Adipocyte (in vitro differentiated cells): ENCODE data around the gene DAB1.

Experiments used
- DNase-seq: peaks from one replicate; pipeline ENCODE4 v3.0.0-alpha.2; 2015; ENCODE audit warnings: low read depth
- H3K27me3 ChIP-seq: replicated peaks from 2 replicates; pipeline ENCODE4 v1.7.0; 2013; ENCODE audit warnings: mild to moderate bottlenecking, low read length, moderate library complexity; ENCODE audit not compliant: control insufficient read depth, insufficient read depth
- H3K36me3 ChIP-seq: 2 replicates; pipeline ENCODE4 v1.7.0; 2013; ENCODE audit warnings: low read length, mild to moderate bottlenecking, moderate library complexity; ENCODE audit not compliant: control insufficient read depth, insufficient read depth, severe bottlenecking
- H3K4me1 ChIP-seq: 2 replicates; pipeline ENCODE4 v1.7.0; 2013; ENCODE audit warnings: mild to moderate bottlenecking, low read length, moderate library complexity; ENCODE audit not compliant: control insufficient read depth, insufficient read depth
- H3K4me3 ChIP-seq: 2 replicates; pipeline ENCODE4 v1.7.0; 2013; ENCODE audit warnings: mild to moderate bottlenecking, low read length, moderate library complexity
- H3K9ac ChIP-seq: 2 replicates; pipeline ENCODE4 v1.7.0; 2013; ENCODE audit warnings: mild to moderate bottlenecking, low read length, moderate library complexity
- H3K9me3 ChIP-seq: 2 replicates; pipeline ENCODE4 v1.7.0; 2013; ENCODE audit warnings: mild to moderate bottlenecking, low read length, moderate library complexity; ENCODE audit not compliant: control insufficient read depth

The DAB1 gene

DNA sequence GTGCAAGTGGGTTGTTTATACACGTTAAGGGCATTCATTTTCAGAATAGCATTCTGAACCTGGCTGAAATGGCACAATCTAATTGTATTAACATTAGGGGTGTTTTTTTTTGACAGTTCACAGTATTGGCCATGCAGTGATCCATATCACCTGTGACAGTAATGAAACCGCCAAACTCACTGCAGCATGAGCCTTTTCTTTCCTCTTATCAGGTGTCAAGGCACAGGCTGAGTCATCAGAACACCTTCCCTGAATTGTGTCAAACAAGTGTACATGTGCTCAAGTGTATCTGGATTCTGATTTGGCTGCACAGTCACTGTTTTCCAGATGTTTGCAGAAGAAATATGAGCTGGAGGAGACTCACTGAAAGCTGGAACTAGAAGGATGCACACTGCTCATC, 410.3 kb downstream of the DAB1 start:
- no peaks in the 10 kb centered on the region for H3K4me1 ChIP-seq
- no peak for DNase-seq

DNA sequence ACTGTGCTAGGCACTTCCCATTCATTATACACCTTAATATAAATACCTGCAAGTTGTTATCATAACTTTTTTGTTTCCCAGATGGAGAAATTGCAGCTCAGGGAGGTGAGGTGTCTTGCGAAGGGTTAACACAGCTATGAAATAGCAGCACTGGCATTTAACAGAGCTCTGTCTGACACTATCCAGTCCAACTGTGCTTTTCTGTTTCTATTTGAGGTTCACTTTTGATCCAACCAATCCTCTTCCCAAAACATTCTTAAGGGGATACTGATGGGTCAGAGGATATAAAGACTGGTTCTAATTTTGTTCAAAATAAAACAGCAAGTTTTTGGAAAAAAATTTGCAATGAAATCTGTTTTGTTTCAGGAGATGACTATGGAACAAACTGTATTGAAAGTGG, 411.5 kb downstream of the DAB1 start:
- no peaks in the 10 kb centered on the region for H3K27me3 ChIP-seq
- no peak overlapping the region for H3K4me3 ChIP-seq
- DNase-seq, result no peak
- H3K9me3 ChIP-seq, result no peaks in the 10 kb centered on the region
- no peak overlapping the region for H3K9ac ChIP-seq
- peaks cover 4% of the 10 kb centered on the region for H3K4me1 ChIP-seq
- H3K36me3 ChIP-seq, result no peaks in the 10 kb centered on the region

More for the DNA sequence above, 410.3 kb downstream of the DAB1 start:
- H3K9me3 ChIP-seq, result no peaks in the 10 kb centered on the region
- no peak overlapping the region for H3K9ac ChIP-seq
- no peaks in the 10 kb centered on the region for H3K27me3 ChIP-seq
- no peak overlapping the region for H3K4me3 ChIP-seq
- H3K36me3 ChIP-seq, result no peaks in the 10 kb centered on the region

DNA sequence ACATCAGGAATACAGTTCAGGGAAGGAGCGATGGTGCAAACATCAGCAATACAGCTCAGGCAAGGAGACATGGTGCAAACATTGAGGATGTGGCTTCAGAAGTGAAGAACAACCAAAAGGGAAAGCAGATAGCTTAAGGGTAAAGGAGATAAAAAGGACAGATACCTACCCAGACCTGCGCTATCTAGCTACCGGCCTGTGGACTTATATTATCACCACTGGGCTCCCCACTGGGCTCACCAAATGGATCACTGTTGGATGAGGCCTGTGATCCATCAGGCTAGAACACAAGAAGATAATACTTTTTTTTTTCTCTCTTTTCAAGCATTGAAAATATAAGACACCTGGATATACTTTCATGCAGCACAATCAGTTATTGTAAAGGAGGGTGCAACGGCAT, 413.3 kb downstream of the DAB1 start:
- Histone ChIP-seq H3K9ac (no peak overlapping the region), H3K4me1 (peaks cover 4% of the 10 kb centered on the region), H3K9me3 (no peaks in the 10 kb centered on the region), H3K36me3 (no peaks in the 10 kb centered on the region), H3K4me3 (no peak overlapping the region), H3K27me3 (no peaks in the 10 kb centered on the region)
- no peak for DNase-seq

DNA sequence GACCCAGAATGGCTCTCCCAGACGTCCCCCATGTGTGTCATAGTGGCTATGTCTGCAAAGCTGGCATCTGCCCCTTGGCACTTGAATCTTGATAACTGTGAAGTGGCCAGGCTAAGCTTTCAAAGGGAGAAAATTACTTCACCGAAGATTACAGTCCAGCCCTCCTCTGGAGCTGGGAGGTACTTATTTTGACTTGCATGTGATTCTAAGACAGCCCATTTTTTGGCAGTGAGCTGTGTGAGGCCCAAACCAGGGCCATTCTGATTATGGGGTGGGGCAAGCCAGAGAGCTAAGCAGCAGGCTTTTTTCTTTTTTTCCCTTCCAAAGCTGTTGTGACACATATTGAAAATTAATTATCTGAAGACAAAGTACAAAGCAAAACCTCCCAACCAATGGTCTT, 415.9 kb downstream of the DAB1 start:
- Histone ChIP-seq H3K9ac (no peak overlapping the region), H3K36me3 (no peaks in the 10 kb centered on the region), H3K4me3 (no peak overlapping the region), H3K9me3 (no peaks in the 10 kb centered on the region), H3K27me3 (no peaks in the 10 kb centered on the region), H3K4me1 (peaks cover 15% of the 10 kb centered on the region)
- DNase-seq, result peak; percentile 10

DNA sequence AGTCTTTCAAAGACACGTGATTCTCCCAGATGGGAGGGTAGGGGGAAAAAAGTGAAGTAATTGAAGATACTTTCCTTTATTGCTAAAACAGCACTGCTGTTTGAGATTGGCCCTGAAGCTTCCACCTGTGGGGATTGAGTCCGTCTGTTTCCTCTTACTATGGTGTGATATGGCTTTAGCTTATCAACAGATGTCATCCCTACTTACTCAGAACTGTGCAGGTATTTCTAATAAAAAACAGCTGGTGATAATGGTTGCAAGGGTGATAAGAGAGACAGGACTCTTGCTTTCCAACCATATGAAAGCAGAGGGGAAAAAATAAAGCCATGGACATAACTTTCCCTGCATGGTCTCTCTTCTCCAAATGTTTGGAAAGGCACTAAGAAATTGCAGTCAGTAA, 416.4 kb downstream of the DAB1 start:
- Histone ChIP-seq H3K36me3 (no peaks in the 10 kb centered on the region), H3K4me3 (no peak overlapping the region), H3K9me3 (no peaks in the 10 kb centered on the region), H3K9ac (no peak overlapping the region), H3K4me1 (peaks cover 17% of the 10 kb centered on the region), H3K27me3 (no peaks in the 10 kb centered on the region)
- DNase-seq, result no peak

DNA sequence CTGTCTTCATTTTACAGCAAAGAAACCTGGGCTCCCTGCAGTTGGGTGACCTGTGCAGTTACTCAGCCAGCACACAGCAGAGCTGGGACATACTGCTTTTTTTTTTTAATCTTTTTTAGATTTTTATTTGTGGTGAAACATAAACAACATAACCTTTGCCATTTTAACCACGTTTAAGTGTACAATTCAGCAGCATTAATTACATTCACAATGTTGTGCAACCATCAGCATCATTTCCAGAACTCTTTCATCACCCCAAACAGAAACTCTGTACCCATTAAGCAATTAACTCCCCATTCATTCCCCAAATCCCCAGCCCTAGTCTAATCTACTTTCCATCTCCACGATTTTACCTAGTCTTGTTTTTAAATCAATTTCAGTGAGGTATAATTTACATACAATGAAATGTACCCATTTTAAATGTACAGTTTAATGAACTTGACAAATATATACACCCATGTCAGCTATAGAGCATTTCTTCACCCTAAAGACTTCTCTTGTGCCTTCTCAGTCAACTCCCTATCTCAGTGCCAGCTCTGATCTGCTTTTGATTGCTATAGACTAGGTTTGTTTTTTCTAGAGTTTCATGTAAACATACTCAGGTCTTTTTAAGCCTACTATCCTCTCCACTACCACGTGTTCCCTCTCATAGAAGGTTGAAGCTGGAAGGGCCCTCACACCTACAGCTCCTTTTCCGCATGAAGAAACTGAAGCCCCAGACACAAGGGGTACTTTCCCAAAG, 420.3 kb downstream of the DAB1 start:
- no peaks in the 10 kb centered on the region for H3K9me3 ChIP-seq
- H3K27me3 ChIP-seq, result no peaks in the 10 kb centered on the region
- no peaks in the 10 kb centered on the region for H3K36me3 ChIP-seq
- DNase-seq, result peak; percentile 14
- H3K9ac ChIP-seq, result no peak overlapping the region
- H3K4me3 ChIP-seq, result no peak overlapping the region
- peaks cover 17% of the 10 kb centered on the region for H3K4me1 ChIP-seq

DNA sequence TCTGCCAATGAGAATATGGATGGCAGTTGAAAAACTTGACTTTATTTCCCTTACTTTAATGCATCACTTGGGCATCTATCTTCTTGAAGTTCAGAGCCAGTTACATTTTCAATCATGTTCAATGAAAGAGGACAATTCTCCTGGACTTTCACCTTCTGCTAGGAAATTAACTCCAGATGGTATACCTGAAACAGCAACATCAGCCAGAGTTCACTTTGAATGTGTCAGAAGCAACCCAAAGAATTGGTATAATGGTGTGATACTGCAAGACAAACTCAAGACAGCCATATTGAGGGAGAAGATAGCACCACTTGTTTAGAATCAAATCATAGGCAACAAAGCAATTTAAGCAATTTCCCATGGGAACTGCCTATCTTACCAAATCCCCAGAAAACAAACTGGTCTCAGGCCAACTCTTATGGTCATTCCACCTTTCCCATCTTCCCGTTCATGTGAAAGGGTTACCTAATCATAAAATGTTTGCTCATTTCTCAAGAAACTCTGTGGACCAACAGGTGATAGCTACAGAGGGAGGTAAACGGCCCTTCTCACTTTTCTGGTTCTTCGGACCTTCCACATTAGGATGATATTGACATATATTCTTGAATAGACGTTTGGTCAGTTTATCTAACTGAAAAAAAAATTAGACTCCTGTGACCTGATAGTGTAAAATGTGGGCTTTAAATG, 428.3 kb downstream of the DAB1 start:
- Histone ChIP-seq H3K9ac (no peak overlapping the region), H3K4me1 (no peaks in the 10 kb centered on the region), H3K27me3 (no peaks in the 10 kb centered on the region), H3K9me3 (no peaks in the 10 kb centered on the region), H3K36me3 (no peaks in the 10 kb centered on the region), H3K4me3 (no peak overlapping the region)
- DNase-seq, result no peak

DNA sequence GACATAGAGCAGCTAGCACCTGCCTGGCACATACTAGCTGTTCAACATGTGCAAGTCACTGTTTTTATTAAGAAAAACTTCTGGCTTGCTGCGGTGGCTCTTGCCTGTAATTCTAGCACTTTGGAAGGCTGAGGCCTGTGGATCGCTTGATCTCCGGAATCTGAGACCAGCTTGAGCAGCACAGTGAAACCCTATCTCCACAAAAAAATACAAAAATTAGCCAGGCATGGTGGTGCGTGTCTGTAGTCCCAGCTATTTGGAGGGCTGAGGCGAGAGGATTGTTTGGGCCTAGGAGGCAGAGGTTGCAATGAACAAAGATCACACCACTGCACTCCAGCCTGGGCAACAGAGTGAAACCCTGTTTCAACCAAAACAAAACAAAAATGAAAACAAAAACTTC, 430.4 kb downstream of the DAB1 start:
- H3K4me1 ChIP-seq, result no peaks in the 10 kb centered on the region
- H3K36me3 ChIP-seq, result no peaks in the 10 kb centered on the region
- DNase-seq, result no peak
- no peak overlapping the region for H3K9ac ChIP-seq
- no peaks in the 10 kb centered on the region for H3K9me3 ChIP-seq
- no peaks in the 10 kb centered on the region for H3K27me3 ChIP-seq
- H3K4me3 ChIP-seq, result no peak overlapping the region

DNA sequence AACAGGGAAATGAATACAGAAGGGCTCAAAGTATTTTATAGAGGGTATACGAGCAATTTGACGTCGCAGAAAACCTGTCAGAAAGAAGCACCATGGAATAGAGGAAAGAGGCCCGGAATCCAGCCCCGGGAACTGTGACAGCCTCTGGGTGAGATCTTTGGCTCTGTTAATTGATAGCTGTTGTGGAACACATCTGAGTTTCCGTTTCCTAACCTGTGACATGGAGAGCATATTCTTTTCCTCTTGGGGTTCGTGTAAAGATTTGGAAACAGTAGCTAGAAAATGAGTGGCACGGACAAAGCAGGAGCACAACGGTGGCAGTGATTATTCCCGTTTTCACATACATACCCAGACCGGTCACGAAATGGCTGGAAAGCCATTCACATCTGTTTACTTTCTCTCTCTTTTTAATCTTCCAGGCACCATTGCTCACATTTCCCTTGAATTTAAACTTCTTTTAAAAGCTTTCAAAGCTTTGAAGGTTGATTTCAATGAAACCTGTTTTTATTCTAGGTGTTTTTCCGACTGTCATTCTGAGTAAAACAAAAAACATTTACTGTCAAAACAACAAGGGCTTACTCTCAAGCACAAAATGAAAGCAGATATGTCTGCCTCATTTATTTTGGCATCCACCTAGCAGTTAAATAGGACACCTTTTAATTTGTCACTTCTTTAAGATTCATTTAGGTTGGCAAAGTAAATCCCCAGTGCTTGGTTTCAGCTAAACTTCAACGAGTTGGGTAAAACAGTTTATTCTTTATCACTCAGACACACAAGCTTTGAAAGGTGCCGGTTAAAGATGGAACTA, 431.3 kb downstream of the DAB1 start:
- no peaks in the 10 kb centered on the region for H3K4me1 ChIP-seq
- no peaks in the 10 kb centered on the region for H3K36me3 ChIP-seq
- H3K4me3 ChIP-seq, result no peak overlapping the region
- no peaks in the 10 kb centered on the region for H3K9me3 ChIP-seq
- no peaks in the 10 kb centered on the region for H3K27me3 ChIP-seq
- no peak overlapping the region for H3K9ac ChIP-seq
- DNase-seq, result no peak

DNA sequence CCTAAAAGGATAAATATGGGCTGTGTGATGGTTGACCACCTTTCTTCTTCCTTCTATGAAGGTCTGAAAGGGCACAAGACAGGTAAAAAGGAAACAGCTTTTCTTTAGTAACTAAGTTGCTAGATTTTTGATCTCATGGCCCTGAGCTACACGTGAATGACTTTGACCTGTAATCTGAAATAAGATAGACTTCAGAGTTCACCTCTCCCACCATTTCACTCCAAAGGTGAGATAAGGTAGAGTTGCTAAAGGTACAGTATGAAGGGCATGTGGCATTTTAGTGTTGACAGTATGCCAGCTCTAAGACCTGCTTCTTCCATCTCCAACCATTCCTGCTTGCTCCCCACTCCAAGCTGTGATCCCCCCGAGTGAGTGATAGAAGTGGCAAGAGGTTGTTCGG, 432.3 kb downstream of the DAB1 start:
- Histone ChIP-seq H3K36me3 (no peaks in the 10 kb centered on the region), H3K4me1 (no peaks in the 10 kb centered on the region), H3K4me3 (no peak overlapping the region), H3K9ac (no peak overlapping the region), H3K9me3 (no peaks in the 10 kb centered on the region), H3K27me3 (no peaks in the 10 kb centered on the region)
- no peak for DNase-seq

DNA sequence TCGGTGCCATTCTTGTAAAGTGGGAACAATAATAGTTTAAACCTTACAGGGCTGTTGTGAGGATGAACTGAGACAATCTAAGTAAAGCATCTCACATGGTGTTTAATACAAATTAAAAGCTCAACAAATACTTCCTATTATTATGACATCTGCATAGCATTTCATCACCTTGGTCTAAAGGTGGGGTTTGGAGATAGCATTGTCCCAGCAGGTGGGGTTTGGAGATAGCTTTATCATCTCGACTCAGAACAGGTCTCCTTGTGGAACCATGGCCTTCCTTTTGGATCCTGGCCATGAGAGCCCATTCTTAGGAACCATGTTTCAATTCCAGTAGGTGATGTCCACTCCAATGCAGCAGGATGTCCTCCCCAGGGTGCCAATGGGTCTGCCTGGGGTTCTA, 437.5 kb downstream of the DAB1 start:
- H3K4me1 ChIP-seq, result no peaks in the 10 kb centered on the region
- H3K36me3 ChIP-seq, result no peaks in the 10 kb centered on the region
- no peak for DNase-seq
- no peaks in the 10 kb centered on the region for H3K9me3 ChIP-seq
- H3K9ac ChIP-seq, result no peak overlapping the region
- peaks cover 8% of the 10 kb centered on the region for H3K27me3 ChIP-seq
- H3K4me3 ChIP-seq, result no peak overlapping the region
